PC-9 (cell line): Measurements from ENCODE around the gene LIPG. TPM values are rescaled to one million over a fixed set of nuclear protein-coding genes. Genes with fewer than 3 reads are reported as not detected.

Experiments
- BruUV-seq: library from RNA; stranded (reverse); fragments of 400-500 nt; replicated peaks from 2 replicates; lab custom pipeline; 2021; lab: Mats Ljungman, UMichigan
- CTCF ChIA-PET: fragments of 300-600 bp; sonication (Branson Sonifier 250); formaldehyde crosslinking; loops from one replicate; lab custom pipeline; 2022; ENCODE audit warnings: antibody characterized with exemption; lab: Charles Lee
- POLR2A ChIA-PET: fragments of 300-600 bp; sonication (Branson Sonifier 250); formaldehyde crosslinking; loops from one replicate; lab custom pipeline; 2022; ENCODE audit warnings: antibody characterized with exemption; ENCODE audit not compliant: unreplicated experiment; lab: Charles Lee
- DNase-seq, 2 experiments: peaks; one replicate each; pipeline versions ENCODE4 v3.0.0 to v3.0.0-alpha.2; 2015 to 2022; ENCODE audit warnings: mixed read lengths in 1 of 2
- H2AFZ ChIP-seq: fragments of 200-600 bp; sonication (generic); 2 replicates; pipeline ENCODE4 v1.8.1; 2017; ENCODE audit warnings: antibody characterized with exemption
- H3F3A ChIP-seq: fragments of 200-600 bp; sonication (generic); 2 replicates; pipeline ENCODE4 v1.8.1; 2017; ENCODE audit warnings: antibody characterized with exemption, mild to moderate bottlenecking, low read depth; ENCODE audit not compliant: insufficient read depth
- H3K27ac ChIP-seq: fragments of 200-600 bp; sonication (generic); 2 replicates; pipeline ENCODE4 v1.6.1; 2016; ENCODE audit warnings: mixed run types
- H3K27me3 ChIP-seq: fragments of 200-600 bp; sonication (generic); 2 replicates; pipeline ENCODE4 v1.6.1; 2016; ENCODE audit warnings: low read depth, mixed run types; ENCODE audit not compliant: insufficient read depth
- H3K36me3 ChIP-seq: fragments of 200-600 bp; sonication (generic); 2 replicates; pipeline ENCODE4 v1.6.1; 2016; ENCODE audit warnings: low read depth, mixed run types
- H3K4me1 ChIP-seq: fragments of 200-600 bp; sonication (generic); replicated peaks from 2 replicates; pipeline ENCODE4 v1.6.1; 2016; ENCODE audit warnings: mixed run types; ENCODE audit not compliant: insufficient read depth
- H3K4me2 ChIP-seq: fragments of 200-600 bp; sonication (generic); 2 replicates; pipeline ENCODE4 v1.6.1; 2017; ENCODE audit warnings: mixed run types
- H3K4me3 ChIP-seq: fragments of 200-600 bp; sonication (generic); 2 replicates; pipeline ENCODE4 v1.6.1; 2016; ENCODE audit warnings: mixed run types
- H3K79me2 ChIP-seq: fragments of 200-600 bp; sonication (generic); 2 replicates; pipeline ENCODE4 v1.6.1; 2017; ENCODE audit warnings: low read depth, mixed run types
- H3K9me2 ChIP-seq: fragments of 200-600 bp; sonication (generic); 2 replicates; pipeline ENCODE4 v1.8.1; 2017; ENCODE audit warnings: mild to moderate bottlenecking; ENCODE audit not compliant: insufficient read depth
- H3K9me3 ChIP-seq: fragments of 200-600 bp; sonication (generic); 2 replicates; pipeline ENCODE4 v1.8.1; 2016; ENCODE audit warnings: low read depth; ENCODE audit not compliant: insufficient read depth
- H4K20me1 ChIP-seq: fragments of 200-600 bp; sonication (generic); 2 replicates; pipeline ENCODE4 v1.8.1; 2017; ENCODE audit not compliant: insufficient read depth
- CTCF ChIP-seq: fragments of 200-600 bp; sonication (generic); conservative IDR thresholded peaks from 2 replicates; pipeline ENCODE4 v1.6.1; 2017; ENCODE audit warnings: mixed run types, antibody characterized with exemption, mild to moderate bottlenecking, moderate library complexity
- EZH2 ChIP-seq: fragments of 200-600 bp; sonication (generic); IDR thresholded peaks from 2 replicates; pipeline ENCODE4 v1.8.0; 2017; ENCODE audit warnings: antibody characterized with exemption, low read depth
- intact Hi-C: fragments of 100-400 bp; cut with micrococcal nuclease; formaldehyde crosslinking; loops from one replicate; pipeline ENCODE4 v1.10.0; 2022; ENCODE audit not compliant: unreplicated experiment
- total RNA-seq: library from RNA; stranded (reverse); gene quantifications from 2 replicates; pipeline ENCODE4 v1.2.3, GENCODE V29; 2021

Gene LIPG
- total RNA-seq, 1 experiment from 2014 or later: 30.9 TPM

GRCh38 chr18:49563130-49563540 lies 1.3 kb downstream of the LIPG start:
- intact Hi-C loops: loop anchor here (2.0 to 5.0 kb wide), 4 partner anchors 52 to 286 kb away; no protein-coding TSS in a partner anchor
- H4K20me1 ChIP-seq: no peaks in the 10 kb centered on the region
- H3K27me3 ChIP-seq: no peaks in the 10 kb centered on the region
- no peak overlapping the region; the same call in 1 of the 2 replicates for H2AFZ ChIP-seq
- no peaks in the 10 kb centered on the region for H3K9me3 ChIP-seq
- H3K79me2 ChIP-seq: peaks cover 31% of the 10 kb centered on the region
- CTCF ChIA-PET: interaction anchor here (0.6 kb wide), 1 partner anchor 14 kb away, joined by 4 read pairs; no protein-coding TSS in a partner anchor
- H3K4me3 ChIP-seq: peak overlapping the region; percentile 83
- H3K4me1 ChIP-seq: peaks cover 19% of the 10 kb centered on the region
- POLR2A ChIA-PET: interaction anchor here (0.6 to 0.7 kb wide), 2 partner anchors 128 to 889 kb away, joined by 3 read pairs; no protein-coding TSS in a partner anchor
- H3K9me2 ChIP-seq: no peaks in the 10 kb centered on the region
- BruUV-seq: no TSS peak
- peaks cover 18% of the 10 kb centered on the region; the same call in 1 of the 2 replicates for H3F3A ChIP-seq
- DNase-seq: peak in 1 of 2 experiments; percentile 94
- H3K27ac ChIP-seq: peak overlapping the region; percentile 86
- H3K36me3 ChIP-seq: peaks cover 15% of the 10 kb centered on the region
- H3K4me2 ChIP-seq: peak overlapping the region; percentile 97
- TF ChIP-seq CTCF (no peak), EZH2 (no peak)

GRCh38 chr18:49563701-49564517 lies 2.1 kb downstream of the LIPG start:
- peaks cover 19% of the 10 kb centered on the region for H3K4me1 ChIP-seq
- no peaks in the 10 kb centered on the region for H4K20me1 ChIP-seq
- peak overlapping the region; percentile 97 for H3K4me2 ChIP-seq
- H3K27me3 ChIP-seq: no peaks in the 10 kb centered on the region
- intact Hi-C loops: loop anchor here (2.0 to 5.0 kb wide), 4 partner anchors 53 to 285 kb away; no protein-coding TSS in a partner anchor
- H3K9me2 ChIP-seq: no peaks in the 10 kb centered on the region
- BruUV-seq: no TSS peak
- ChIA-PET POLR2A (interaction anchor here (0.6 kb wide), 2 partner anchors 34 to 890 kb away, joined by 3 to 6 read pairs; no protein-coding TSS in a partner anchor), CTCF (no interaction called here)
- H3K4me3 ChIP-seq: peak overlapping the region; percentile 83; the same call in 1 of the 2 replicates
- no peak for DNase-seq
- no peak overlapping the region for H2AFZ ChIP-seq
- no peaks in the 10 kb centered on the region for H3K9me3 ChIP-seq
- TF ChIP-seq EZH2: no peak
- no peak for TF ChIP-seq CTCF
- H3K36me3 ChIP-seq: peaks cover 22% of the 10 kb centered on the region
- peaks cover 31% of the 10 kb centered on the region for H3K79me2 ChIP-seq
- peaks cover 18% of the 10 kb centered on the region; the same call in 1 of the 2 replicates for H3F3A ChIP-seq
- H3K27ac ChIP-seq: peak overlapping the region; percentile 86

- no peak for TF ChIP-seq EZH2
- no peak for TF ChIP-seq CTCF
- POLR2A ChIA-PET: interaction anchor here (0.6 kb wide), 1 partner anchor 33 kb away, joined by 6 read pairs; no protein-coding TSS in a partner anchor
- H3K4me3 ChIP-seq: peak overlapping the region; percentile 83; the same call in 1 of the 2 replicates
- H3F3A ChIP-seq: peaks cover 18% of the 10 kb centered on the region; the same call in 1 of the 2 replicates
- H2AFZ ChIP-seq: no peak overlapping the region
- DNase-seq: no peak
- H3K79me2 ChIP-seq: peaks cover 31% of the 10 kb centered on the region
- intact Hi-C loops: loop anchor here (5.0 kb wide), 1 partner anchor 163 kb away; no protein-coding TSS in a partner anchor
- no TSS peak for BruUV-seq
- peaks cover 26% of the 10 kb centered on the region for H3K36me3 ChIP-seq
- no peaks in the 10 kb centered on the region for H4K20me1 ChIP-seq
- H3K9me3 ChIP-seq: no peaks in the 10 kb centered on the region
- H3K27me3 ChIP-seq: no peaks in the 10 kb centered on the region
- CTCF ChIA-PET: no interaction called here
- H3K27ac ChIP-seq: no peak overlapping the region
- peaks cover 19% of the 10 kb centered on the region for H3K4me1 ChIP-seq
- H3K9me2 ChIP-seq: no peaks in the 10 kb centered on the region
- peak overlapping the region; percentile 97 for H3K4me2 ChIP-seq
Observed at GRCh38 chr18:49564518-49564834, 2.6 kb downstream of the LIPG start.
